Measurements from ENCODE around the gene GALNT5.
"Not testable (repeated sequence)": the region's sequence is repeated elsewhere in the genome, so short reads cannot be mapped to it uniquely, and the experiment has no call there.

GALNT5 gene

GRCh38 chr2:157252529-157252928 is 5.0 kb upstream of the GALNT5 start:
- no peak for DNase-seq

- no peak for DNase-seq
Measured at GRCh38 chr2:157254041-157254440, 3.5 kb upstream of the GALNT5 start.

- no peak for DNase-seq
Measured at GRCh38 chr2:157255746-157256145, 1.8 kb upstream of the GALNT5 start.

GRCh38 chr2:157256626-157257025 is 879 bp upstream of the GALNT5 start:
- DNase-seq: no peak

- no peak for DNase-seq
Measured at GRCh38 chr2:157258520-157259326, 1.2 kb downstream of the GALNT5 start.

- DNase-seq: no peak
Measured at GRCh38 chr2:157259386-157259785, 1.9 kb downstream of the GALNT5 start.

GRCh38 chr2:157259960-157260359 is 2.5 kb downstream of the GALNT5 start:
- DNase-seq: no peak

GRCh38 chr2:157260533-157261198 is 3.2 kb downstream of the GALNT5 start:
- DNase-seq: no peak

- peak; percentile 55 to 64 for DNase-seq
Measured at GRCh38 chr2:157261199-157261782, 3.8 kb downstream of the GALNT5 start.

- no peak for DNase-seq
Measured at GRCh38 chr2:157262248-157262647, 4.7 kb downstream of the GALNT5 start.

- DNase-seq: no peak
Measured at GRCh38 chr2:157264099-157264498, 6.6 kb downstream of the GALNT5 start.

GRCh38 chr2:157265825-157266224 is 8.3 kb downstream of the GALNT5 start:
- DNase-seq: no peak

- DNase-seq: no peak
Measured at GRCh38 chr2:157267476-157267875, 10.0 kb downstream of the GALNT5 start.

- DNase-seq: no peak
Measured at GRCh38 chr2:157269060-157269459, 11.6 kb downstream of the GALNT5 start.

GRCh38 chr2:157269922-157270321 is 12.4 kb downstream of the GALNT5 start:
- no peak for DNase-seq

- DNase-seq: no peak
Measured at GRCh38 chr2:157271590-157272203, 14.2 kb downstream of the GALNT5 start.

- DNase-seq: not testable (repeated sequence)
Measured at GRCh38 chr2:157279311-157279710, 21.8 kb downstream of the GALNT5 start.

- no peak for DNase-seq
Measured at GRCh38 chr2:157281316-157281715, 23.8 kb downstream of the GALNT5 start.

- DNase-seq: no peak
Measured at GRCh38 chr2:157283468-157283867, 26.0 kb downstream of the GALNT5 start.

- no peak for DNase-seq
Measured at GRCh38 chr2:157287160-157287559, 29.7 kb downstream of the GALNT5 start.

- no peak for DNase-seq
Measured at GRCh38 chr2:157290525-157290924, 33.0 kb downstream of the GALNT5 start.

- DNase-seq: no peak
Measured at GRCh38 chr2:157291018-157291417, 33.5 kb downstream of the GALNT5 start.

GRCh38 chr2:157292853-157293252 is 35.3 kb downstream of the GALNT5 start:
- no peak for DNase-seq

GRCh38 chr2:157296490-157296889 is 39.0 kb downstream of the GALNT5 start:
- no peak for DNase-seq
